Measurements from ENCODE around the gene LYPD5.
A peak's percentile ranks its signal among the peaks of the same experiment; 100 is the strongest.
"Not testable (repeated sequence)": the region's sequence is repeated elsewhere in the genome, so short reads cannot be mapped to it uniquely, and the experiment has no call there.

LYPD5 gene

DNA sequence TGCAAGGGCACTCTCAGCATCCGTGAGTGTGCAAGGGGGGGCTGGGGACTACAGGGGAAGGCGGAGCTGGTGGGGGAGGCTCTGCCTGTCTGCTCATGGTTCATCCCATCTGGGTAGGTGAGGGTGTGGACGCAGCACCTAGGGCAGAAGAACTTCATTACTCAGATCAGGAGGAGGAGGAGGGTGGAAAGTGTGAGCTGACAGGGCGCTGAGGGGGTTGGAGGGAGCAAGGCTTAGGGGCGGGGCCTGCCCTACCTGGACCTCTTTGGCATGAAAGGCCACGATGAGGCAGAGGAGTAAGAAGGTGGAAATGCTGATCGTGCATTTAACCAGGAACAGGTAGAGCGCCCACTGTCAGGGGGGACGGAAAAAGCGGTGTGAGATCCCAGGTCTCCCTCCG is 26.0 kb downstream of the LYPD5 start:
- DNase-seq, result no peak

GRCh38 chr19:43775299-43775890 is 26.9 kb downstream of the LYPD5 start:
- no peak for DNase-seq

DNA sequence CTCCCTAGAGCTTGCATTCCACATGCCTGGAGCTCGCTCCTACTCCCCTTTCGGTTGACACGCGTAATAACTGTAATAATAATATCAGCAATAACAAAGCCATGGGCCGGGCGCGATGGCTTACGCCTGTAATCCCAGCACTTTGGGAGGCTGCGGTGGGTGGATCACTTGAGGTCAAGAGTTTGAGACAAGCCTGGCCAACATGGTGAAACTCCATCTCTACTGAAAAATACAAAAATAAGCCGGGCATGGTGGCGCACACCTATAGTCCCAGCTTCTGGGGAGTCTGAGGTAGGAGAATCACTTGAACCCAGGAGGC is 27.3 kb downstream of the LYPD5 start:
- not testable (repeated sequence) for DNase-seq

- DNase-seq, result no peak
Measured at GRCh38 chr19:43774103-43774939, 27.9 kb downstream of the LYPD5 start.

DNA sequence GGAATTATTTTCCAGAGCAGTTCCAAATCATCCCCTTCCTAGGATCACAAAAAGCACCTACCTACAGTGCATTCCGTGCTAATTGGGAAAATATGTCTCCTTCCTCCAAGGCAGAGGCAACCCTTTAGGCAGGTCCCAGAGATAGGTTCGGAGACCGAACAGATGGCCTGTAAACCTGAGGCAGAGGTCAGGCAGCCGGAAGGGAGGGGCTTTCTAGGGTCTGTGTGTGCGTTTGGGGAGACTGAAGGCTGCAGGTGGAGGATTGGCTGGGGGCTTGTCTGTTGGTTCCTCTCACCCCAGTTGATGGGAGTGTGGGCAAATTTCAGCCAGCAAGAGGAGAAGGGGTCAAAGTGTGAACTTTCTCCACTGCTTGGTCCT is 28.5 kb downstream of the LYPD5 start:
- no peak for DNase-seq

GRCh38 chr19:43769256-43769655 is 33.0 kb downstream of the LYPD5 start:
- DNase-seq, result no peak

DNA sequence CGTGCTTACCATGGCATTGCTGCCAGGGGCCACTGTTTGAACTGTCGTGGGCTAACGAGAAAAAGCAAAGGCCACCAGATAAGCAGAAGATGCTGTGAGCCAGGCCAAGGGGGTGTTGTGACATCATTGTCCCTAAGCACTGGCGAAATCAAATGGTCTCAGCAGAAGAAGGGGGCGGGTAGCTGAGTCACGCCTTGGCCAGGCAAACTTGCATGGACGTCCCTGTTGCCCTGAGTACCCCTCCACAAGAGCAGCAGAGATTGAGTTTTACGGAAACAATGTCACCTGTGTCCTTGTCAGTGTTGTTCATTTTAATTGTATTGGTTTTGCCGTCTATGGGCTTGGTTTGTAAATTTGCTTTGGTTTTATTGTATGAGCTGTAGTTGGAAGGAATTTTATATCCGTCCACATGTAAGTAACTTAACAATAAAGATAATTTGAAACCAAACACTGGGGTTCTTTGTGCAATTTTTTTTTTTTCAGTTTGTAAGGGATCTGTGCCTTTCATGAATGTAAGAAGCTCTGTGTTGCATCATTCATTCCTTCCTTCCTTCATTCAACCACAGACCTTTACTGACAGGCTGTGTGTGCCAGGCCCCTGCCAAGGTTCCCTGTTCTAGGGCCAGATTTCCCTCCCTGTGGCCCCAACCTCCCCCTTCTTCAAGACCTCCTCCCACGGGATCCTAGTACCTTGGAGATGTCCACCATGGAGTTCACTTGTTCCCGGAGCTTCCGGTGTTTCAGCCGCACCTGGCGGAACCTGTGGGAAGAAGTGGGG is 33.8 kb downstream of the LYPD5 start:
- DNase-seq, result no peak

DNA sequence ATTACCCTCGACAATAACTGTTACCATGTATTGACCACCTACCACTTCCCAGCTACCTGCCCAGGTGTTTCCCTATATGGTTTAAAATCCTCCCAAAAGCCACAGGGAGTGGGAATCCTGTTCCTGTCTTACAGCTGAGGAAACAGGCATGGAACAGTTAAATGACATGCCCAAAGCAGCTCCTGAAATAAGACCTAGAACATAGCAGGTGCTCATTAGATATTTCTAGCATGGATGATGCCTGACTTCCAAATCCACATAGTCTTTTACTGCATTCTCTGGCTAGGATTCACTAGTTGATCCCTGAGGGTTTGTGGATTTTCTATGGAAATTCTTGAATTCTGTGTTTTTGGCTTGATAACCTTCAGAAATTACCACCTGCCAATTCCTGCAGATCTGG is 34.4 kb downstream of the LYPD5 start:
- no peak for DNase-seq

DNA sequence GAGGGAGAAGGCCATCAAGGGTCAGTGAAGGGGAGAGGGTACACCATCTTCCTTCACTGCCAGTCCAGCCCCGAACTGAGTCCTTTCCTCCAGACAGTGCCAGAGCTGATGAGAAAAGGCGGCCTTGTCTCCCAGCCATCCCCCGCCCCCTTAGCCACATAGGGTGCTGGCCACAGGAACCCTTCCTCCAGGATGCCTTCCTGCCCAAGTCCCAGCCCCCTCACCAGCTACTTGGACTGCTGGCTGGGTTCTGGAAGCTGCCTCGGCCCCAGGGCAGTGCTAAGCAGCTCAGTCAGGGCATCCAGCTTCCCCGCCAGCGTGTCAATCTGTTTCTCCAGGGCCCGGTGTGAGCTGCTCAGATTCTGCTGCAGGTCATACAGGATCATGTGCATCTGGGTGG is 34.9 kb downstream of the LYPD5 start:
- no peak for DNase-seq

DNA sequence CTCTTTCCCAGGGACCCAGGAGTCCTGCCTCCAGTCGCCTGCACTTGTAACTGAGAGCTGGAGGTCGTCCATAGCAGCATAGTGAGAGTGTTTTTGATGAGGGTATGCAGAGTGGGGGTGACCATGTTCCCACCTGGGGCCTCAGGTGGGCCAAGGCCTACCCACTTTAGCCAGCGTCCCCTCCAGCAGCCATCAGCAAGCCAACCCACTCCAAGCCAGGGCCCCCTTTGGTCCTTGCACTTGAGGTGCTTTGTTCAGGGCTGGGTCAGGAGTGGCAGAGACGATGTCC is 35.5 kb downstream of the LYPD5 start:
- DNase-seq, result no peak

DNA sequence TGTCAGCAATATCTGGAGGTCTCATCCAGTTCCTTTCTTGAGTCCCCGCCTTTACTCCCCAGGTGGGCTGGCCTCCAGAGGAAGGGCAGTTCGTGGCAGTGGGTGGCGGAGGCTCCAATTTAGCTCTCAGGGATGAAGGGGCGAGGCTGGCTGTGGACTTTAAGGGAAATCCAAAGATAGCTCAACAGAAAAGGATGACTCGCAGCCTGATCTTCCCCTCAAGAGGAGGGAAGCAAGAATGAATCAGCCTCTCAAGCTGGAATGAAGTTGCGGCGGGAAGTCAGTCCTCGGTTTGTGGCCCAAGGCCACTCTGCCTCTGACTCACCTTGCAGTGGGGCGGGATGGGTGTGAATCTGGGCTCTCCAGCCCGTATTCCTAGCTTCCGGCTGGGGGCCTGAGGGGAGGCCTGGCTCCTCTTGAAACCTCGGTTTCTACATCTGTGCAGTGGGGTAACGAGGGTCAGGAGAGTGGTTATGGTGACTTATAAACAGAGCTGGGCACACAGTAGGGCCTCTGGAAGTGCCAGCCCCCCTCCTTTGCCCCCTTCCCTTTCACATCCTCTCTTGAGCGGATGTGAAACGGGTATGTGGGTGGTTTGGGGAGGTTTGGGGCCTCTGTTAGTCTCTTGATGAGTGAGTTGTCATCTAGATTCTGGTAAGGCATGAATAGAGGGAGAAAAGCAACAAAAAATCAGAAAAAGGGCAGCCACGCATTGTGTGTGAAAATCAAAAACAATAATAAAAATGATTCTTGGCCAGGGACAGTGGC is 37.0 kb downstream of the LYPD5 start:
- no peak for DNase-seq

- not testable (repeated sequence) for DNase-seq
Measured at GRCh38 chr19:43764684-43765083, 37.6 kb downstream of the LYPD5 start.

DNA sequence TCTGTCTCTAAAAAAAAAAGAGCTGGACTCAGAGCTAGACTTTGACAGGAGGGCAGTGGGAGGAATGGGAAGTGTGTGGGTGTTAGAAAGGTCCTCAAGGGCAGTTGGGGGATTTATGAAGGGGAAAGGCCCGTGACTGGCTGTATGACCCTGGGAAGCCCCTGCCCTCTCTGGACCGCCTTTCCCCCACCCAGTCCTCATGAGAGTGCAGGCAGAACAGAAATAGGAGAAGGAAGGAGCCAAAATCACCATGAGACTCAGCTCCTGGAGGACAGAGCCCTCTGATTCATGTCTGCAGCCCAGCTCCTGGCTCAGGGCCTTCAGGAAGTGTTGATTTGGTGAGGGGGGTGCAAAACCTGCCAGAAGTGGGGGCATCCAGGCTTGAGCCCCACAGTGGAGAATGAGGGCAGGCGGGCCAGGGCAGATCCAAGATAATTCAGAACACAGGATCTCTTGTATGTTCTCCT is 38.7 kb downstream of the LYPD5 start:
- DNase-seq, result no peak

DNA sequence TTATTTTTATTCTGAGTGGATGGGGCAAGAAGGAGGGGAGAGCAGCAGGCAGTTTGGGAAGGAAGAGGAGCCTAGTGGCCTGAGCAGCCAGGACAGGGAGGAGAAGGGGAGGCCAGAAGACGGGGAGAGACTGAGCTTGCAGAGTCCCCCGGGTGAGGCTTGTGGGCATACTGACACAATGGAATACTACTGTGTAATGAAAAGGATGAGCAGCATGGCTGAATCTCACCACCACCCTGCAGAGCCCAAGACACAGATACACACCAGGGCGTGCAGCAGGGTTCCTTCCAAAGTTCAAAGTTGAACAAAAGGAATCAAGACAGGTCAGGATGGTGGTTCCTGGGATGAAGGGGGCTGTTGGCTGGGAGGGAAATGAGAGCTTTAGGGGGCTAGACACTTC is 39.4 kb downstream of the LYPD5 start:
- DNase-seq, result no peak

DNA sequence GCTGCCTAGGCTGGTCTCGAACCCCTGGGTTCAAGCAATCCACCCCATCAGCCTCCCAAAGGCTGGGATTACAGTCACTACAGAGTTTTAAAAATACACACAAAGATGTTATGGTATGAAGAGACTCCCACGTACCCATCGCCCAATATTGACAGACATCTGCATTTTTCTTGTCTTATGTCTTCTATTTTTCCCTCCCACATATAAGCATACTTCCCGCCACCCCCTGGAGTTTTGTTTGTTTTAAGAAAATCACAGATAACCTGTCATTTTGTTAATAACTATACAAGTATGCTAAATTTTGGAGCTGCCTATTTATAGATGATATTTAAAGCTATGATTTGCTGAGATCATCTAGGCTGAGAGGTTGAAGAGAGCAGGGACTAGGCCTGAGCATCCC is 41.3 kb downstream of the LYPD5 start:
- no peak for DNase-seq

DNA sequence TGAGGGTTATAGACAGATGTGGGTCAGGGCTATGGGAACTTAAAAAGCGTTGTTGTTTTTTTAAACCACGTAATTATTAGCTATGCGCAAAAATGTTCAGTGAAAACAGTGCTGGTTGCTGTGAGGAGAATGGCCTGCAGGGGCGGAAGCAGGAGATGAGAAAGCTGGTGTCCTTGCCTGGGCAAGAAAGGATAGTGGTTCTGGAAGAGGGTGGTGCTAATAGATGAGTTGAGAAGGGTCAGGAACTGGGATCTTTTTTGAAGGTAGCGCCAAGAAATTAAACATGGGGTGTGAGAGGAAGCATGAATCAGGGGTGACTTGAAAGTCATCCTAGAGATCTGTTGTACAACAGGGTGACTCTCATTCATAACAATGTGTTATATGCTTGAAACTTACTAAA is 42.7 kb downstream of the LYPD5 start:
- DNase-seq, result peak in 1 of 2 experiments; percentile 22

DNA sequence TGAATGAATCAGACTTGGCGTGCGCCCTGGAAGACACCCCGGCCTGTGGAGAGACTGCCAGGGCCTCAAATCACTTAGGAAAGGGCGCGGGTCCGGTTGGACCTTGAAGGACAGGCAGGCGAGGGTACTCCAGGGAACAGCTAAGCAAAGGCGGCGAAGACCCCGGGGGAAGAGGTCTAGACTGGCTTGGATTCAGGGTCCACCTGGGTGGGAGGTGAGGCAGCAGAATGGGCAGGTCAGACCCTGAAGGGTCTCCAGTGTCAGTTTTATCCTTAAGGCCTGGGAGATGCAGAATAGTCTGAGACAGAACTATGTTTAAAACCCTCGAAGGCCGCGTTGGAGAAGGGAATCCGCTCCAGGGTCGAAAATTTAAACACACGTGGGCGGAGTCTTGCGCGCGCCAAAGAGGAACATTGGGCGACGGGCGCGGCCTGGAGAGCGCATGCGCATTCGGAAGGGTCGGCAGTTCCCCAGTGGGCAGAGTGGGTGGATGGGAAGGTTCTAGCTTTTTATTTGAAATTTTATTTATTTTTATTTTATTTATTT is 46.9 kb downstream of the LYPD5 start:
- DNase-seq, result peak; percentile 64 to 67

- peak; percentile 90 to 92 for DNase-seq
Measured at GRCh38 chr19:43754503-43755255, 47.6 kb downstream of the LYPD5 start, which contains the start of gene SMG9. Gene SMG9, minus strand, starts transcription at chr19:43754962. Its CDS starts 4,221 bp downstream, at chr19:43750741.

DNA sequence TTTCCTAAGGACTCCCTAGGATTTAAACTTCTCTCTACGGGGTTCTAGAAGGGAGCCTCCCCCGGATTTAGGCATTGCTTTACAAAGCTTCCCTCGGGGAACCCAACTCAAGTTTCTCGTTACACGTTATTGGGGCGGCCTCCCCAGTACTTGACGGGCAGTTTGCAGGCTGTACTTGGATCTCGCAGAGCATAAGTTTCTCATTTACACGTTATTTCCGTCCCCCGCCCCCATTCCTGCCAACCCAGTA is 48.1 kb downstream of the LYPD5 start:
- DNase-seq, result no peak

DNA sequence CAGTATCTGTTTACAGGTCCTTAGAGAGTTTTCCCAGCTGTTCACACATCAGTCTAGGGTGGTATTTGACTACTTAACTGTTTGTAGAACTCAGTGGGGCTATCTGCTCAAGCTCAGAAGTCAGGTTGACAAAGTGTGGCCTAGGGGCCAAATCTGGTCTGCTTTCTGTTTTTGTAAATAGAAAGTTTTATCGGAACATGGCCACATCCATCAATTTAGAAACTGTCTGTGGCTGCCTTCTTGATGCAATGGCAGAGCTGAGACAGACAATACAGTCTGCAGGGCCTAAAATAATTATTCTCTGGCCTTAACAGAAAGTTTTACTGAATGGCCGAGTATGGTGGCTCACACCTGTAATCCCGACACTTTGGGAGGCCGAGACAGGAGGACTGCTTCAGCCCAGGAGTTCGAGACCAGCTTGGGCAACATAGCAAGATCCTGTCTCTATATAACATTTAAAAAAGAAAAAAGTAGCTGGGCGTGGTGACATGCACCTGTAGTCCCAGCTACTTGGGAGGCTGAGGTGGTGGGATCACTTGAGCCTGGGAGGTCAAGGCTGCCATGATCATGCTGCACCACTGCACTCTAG is 49.9 kb downstream of the LYPD5 start:
- DNase-seq, result no peak

DNA sequence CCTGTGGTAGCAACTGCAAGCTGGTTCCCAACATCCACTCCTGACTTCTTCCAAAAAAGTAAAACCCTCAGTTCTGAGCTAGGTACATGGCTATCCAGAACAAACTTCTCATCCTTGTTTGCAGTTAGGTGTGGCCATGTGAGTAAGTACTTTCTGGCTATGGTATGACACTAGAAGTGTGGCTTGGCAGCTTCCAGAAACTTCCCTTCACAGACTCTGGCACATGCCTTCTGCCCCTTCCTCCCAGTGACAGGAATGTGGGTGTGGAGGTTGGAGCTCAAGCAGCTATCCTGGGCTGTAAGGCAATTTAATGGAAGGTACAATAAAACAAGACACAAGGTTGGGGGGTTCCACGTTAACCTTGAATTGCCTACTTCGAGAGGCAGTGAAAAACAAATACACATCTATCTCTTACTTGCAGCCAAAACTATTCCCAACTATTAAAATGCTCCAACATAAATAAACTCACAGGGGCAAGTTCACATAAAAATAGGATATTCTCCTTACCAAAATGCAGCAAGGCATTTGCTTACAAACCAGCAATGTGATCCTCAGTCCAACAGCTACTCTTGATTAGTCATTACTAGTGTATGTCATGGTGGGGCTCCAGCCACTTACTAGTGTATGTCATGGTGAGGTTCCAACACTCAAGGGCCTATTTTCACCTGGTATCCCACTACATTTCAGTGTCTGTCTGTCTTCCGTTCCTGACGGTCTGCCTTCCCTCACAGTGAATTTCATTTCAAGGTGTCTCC is 50.6 kb downstream of the LYPD5 start:
- DNase-seq, result no peak

Measured in SHP77 (cell line).